ENCODE data around the gene EDEM2.
A peak's percentile ranks its signal among the peaks of the same experiment; 100 is the strongest.

The EDEM2 gene

GRCh38 chr20:35122756-35123405 lies 24.3 kb downstream of the EDEM2 start:
- no peak overlapping the region for H3K4me3 ChIP-seq (replicated peaks in 1 of 2; ENCODE audit: low read depth in 2 of 2, low read length in 2 of 2)
- peak; percentile 47 to 53 for DNase-seq (ENCODE audit: low read depth in 2 of 2)
- TF ChIP-seq CTCF (IDR thresholded peaks at IDR 0.05; ENCODE audit: low read depth, low read length), result no peak

- H3K4me3 ChIP-seq (replicated peaks in 1 of 2; ENCODE audit: low read depth in 2 of 2, low read length in 2 of 2), result no peak overlapping the region
- DNase-seq (ENCODE audit: low read depth in 2 of 2), result peak in 1 of 2 donors; percentile 39
- no peak for TF ChIP-seq CTCF (IDR thresholded peaks at IDR 0.05; ENCODE audit: low read depth, low read length)
These were observed 25.9 kb downstream of the EDEM2 start for GRCh38 chr20:35121186-35121585.

GRCh38 chr20:35120012-35120701 lies 27.0 kb downstream of the EDEM2 start:
- no peak for TF ChIP-seq CTCF (IDR thresholded peaks at IDR 0.05; ENCODE audit: low read depth, low read length)
- no peak overlapping the region for H3K4me3 ChIP-seq (replicated peaks in 1 of 2; ENCODE audit: low read depth in 2 of 2, low read length in 2 of 2)
- peak; percentile 93 to 95 for DNase-seq (ENCODE audit: low read depth in 2 of 2)

- no peak for TF ChIP-seq CTCF (IDR thresholded peaks at IDR 0.05; ENCODE audit: low read depth, low read length)
- DNase-seq (ENCODE audit: low read depth in 2 of 2), result no peak
- H3K4me3 ChIP-seq (replicated peaks in 1 of 2; ENCODE audit: low read depth in 2 of 2, low read length in 2 of 2), result no peak overlapping the region
These were observed 29.5 kb downstream of the EDEM2 start for GRCh38 chr20:35117629-35118028.

- peak in 1 of 2 donors; percentile 62 for DNase-seq (ENCODE audit: low read depth in 2 of 2)
- no peak for TF ChIP-seq CTCF (IDR thresholded peaks at IDR 0.05; ENCODE audit: low read depth, low read length)
- H3K4me3 ChIP-seq (replicated peaks in 1 of 2; ENCODE audit: low read depth in 2 of 2, low read length in 2 of 2), result no peak overlapping the region
These were observed 29.9 kb downstream of the EDEM2 start for GRCh38 chr20:35117196-35117595.

- no peak for TF ChIP-seq CTCF (IDR thresholded peaks at IDR 0.05; ENCODE audit: low read depth, low read length)
- DNase-seq (ENCODE audit: low read depth in 2 of 2), result no peak
- H3K4me3 ChIP-seq (replicated peaks in 1 of 2; ENCODE audit: low read depth in 2 of 2, low read length in 2 of 2), result no peak overlapping the region
These were observed 30.9 kb downstream of the EDEM2 start for GRCh38 chr20:35116258-35116657.

Measured in cardiac fibroblast (primary cell).